Muscle of back (tissue), 11 donors: ENCODE measurements around the gene ELOVL3. TPM values are rescaled to one million over a fixed set of nuclear protein-coding genes. Genes with fewer than 3 reads are reported as not detected.
A peak's percentile ranks its signal among the peaks of the same experiment; 100 is the strongest.

Experiments used
- DNase-seq, 3 donors: peaks; one replicate each; pipeline versions ENCODE4 v3.0.0 to v3.0.0-alpha.2; 2013
- polyA plus RNA-seq, 10 donors: library from polyadenylated mRNA; unstranded; fragments of 120-200 nt; gene quantifications; one replicate each; pipeline ENCODE4 v1.2.1, GENCODE V29; 2013; ENCODE audit not compliant: insufficient read length in 10 of 10

The ELOVL3 gene
- polyA plus RNA-seq, 10 donors: 0.25 to 0.80 (median 0.33) TPM

DNA sequence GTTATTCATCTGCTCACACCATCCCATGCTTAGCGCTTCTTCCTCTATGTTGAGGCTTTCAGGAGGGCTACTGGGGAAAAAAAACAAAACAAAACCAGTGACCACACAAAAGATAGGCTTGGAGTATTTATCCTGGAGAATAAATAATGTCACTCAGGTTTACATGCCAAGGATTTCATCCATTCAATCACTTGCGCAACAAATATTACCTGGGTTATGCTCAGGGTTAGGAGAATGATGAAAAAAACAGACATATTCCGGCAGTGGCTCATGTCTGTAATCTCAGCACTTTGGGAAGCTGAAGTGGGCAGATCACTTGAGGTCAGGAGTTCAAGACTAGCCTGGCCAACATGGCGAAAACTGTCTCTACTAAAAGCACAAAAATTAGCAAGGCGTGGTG is 3.3 kb upstream of the ELOVL3 start:
- DNase-seq: no peak

DNA sequence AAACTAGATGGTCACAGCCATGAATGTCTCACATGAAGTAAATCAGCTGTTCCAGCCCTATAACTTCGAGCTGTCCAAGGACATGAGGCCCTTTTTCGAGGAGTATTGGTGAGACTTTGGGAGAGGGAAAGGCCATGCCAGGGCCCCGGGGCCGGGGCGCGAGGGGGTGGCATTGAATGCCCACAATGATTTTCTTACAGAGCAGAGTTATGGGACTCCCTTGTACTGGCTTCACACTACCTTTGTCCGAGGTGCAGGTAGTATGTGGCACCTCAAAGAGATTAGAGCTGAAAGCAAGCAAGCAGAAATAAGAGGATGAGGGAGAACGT is 407 bp downstream of the ELOVL3 start:
- DNase-seq: no peak

DNA sequence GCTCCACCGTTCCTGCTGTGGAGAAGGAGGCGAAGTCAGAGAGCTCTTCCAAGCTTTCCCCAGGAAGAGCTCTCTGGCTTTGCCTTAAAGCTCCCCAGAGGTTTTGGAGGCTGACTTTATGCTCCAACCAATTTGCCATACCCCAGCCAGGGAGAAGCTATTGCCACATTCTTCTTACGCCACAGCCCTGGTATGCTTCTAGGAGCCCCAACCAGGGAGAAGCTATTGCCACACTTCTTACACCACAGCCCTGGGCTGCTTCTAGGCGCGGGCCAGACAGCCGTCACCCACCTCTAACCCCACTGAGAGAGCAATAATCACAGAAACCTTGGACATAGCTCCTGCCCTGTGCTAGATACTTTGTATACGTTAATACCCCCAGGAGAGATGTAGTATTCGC is 951 bp downstream of the ELOVL3 start:
- no peak for DNase-seq

DNA sequence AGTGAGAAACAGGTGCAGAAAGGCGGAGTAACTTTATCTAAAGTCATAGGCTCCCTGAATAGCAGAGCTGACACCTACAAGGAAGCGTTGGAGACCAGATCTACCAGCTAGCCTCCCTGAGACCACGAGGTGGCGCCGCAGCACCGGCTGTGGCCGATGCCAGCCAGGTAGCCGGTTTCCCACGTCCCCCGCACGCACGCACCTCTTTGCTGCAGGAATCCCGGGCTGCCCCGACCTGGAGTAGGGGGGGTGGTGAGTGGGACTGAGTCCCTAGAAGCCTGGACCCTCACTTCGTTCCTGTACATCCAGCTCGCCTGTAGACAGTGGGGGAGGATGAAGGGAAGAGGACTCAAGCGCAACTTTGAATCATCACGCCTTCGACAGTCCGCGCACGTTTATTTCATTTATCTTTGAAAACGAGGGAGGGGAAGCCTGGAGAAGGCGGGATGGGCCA is 3.7 kb downstream of the ELOVL3 start:
- peak in 2 of 3 donors; percentile 82 to 91 for DNase-seq

DNA sequence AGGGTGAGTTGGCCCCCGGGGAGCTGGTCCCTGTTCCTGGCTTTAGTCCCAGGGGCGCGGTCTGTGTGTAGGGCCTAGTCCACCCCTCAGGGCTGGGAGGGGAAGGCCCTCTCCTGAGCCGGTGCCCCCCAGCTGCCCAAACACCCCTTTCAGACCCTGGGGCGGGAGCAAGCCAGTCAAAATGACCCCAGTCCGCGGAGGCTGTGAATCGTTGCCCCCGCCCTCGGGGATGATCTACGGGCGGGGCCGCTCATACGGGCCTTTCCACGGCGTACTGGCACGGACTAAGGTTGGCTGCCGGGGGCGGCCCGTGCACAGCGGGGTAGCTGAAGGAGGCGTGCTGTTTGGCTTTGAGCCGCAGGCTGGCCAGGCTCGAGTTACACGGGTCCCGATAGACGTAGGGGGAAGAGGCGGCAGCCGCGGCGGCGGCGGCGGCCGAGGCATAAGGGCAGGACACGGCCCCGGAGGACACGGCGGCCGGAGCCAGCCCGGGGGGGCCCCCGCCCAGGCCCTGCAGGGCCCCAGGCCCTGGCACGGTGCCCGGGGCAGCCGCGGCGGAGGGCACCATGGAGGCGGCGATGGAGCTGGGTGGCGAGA is 4.3 kb downstream of the ELOVL3 start:
- peak in 2 of 3 donors; percentile 68 to 81 for DNase-seq

DNA sequence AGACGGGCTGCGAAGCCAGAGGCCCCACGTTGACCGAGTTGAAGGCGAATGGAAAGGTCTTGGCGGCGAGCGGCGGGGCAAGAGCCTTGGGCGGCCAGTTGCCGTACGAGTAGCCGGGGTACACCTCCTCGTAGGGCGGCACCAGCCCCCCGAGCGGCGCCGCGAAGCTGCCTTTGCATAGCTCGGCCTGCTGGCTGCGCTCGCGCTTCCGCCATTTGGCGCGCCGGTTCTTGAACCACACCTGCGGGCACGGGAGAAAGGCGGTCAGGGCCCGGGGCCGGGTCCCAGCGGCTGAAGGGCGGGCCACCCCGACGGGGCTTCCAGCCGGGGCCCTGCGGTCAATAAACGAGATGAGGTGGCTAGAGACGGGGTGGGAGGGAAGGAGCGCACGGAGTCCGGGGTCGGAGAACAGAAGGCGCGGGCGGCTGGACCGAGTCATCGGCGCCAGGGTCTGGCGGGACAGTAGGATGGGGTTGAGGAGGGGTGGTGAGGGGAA is 4.8 kb downstream of the ELOVL3 start:
- peak in 1 of 3 donors; percentile 54 for DNase-seq

DNA sequence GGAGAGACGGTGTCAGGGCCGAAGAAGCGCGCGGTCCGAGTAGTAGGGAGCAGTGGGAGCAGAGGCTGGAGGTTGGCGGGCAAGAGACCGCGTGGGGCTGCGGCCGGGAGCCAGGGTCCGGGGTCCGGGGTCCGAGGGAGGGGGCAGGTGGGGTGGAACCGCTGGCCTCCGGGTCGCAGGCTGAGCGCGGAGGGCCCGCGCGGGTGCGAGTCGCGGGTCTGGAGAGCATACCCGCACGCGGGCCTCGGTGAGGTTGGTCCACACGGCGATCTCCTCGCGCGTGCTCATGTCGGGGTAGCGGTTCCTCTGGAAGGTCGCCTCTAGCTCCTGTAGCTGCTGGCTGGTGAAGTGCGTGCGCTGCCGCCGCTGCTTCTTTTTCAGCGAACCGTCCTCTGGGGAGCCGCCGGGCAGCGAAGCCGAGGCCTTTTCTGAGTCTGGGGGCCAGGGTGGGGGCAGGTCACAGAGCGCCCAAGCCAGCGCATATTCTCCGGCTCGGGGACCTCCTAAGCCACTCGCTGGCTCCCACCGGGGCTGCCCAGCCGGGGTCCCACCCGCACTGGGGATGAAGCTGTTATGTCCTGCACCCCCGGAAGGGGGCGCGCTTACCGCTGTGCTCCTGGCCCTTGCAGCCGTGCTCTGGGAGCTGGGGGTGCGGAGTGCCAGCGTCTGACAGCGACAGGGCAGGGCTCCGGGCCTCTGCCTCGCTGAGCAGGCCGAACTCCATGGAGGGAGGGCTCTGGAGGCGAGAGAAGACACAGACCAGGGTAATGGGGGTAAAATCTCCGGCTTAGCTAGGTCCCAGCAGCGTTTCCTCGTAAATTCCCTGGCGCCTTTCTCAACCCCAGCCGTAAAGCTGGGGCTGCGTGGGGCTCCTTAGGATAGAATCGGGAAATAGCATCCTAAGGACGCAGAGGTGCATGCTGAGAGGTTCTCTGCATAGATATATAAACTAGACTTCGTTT is 5.5 kb downstream of the ELOVL3 start:
- DNase-seq: no peak

DNA sequence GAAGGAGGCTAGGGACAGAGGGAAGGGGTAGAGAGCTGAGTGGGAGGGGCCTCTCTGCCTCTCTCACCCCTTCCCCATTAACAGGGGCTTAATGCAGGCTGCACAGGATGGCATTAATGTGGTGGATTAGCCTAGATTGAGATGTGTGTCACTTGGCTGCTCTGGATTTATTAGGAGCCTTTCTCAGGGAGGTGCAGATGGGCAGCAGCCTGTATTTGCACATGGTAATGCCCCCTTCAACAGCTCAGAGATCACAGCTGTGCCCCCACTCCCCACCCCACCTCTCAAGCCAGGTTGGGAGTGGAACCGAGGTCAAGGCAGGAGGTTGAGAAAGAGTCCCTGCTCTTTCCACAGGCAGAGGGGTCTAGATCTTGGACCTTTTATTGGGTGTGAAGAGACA is 7.9 kb downstream of the ELOVL3 start:
- no peak for DNase-seq

DNA sequence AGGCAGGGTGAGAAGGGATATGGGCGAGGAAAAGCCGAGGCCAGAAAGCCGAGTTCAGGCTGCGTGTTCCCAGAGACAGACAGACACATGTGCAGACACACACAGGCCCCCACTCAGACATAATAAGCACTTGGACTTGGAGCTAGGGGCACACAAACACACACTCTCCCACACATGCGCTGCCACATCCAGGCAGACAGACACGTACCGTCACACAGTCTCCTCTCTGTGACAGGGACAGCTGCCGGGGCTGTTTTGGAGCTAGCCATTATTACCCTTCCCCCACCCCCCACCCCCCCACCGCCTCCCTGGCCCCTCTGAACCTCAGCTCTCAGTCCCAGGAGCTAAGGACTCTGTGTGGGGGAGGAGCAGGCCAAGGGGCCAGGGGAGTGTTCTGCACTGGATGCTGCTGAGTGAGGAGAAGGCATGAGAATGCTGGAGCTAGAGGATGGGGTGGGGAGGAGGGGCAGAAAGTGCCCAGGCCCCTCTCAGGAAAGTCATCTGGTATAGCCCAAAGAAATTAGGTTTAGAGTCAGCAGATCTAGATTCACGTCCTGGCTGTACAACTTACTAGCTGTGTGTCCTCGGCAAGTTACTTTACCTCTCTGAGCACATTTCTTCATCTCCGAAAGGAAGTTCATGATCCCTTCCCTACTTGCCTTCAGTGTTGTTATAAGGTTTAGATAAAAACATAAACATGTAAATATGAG is 8.9 kb downstream of the ELOVL3 start:
- DNase-seq: no peak

DNA sequence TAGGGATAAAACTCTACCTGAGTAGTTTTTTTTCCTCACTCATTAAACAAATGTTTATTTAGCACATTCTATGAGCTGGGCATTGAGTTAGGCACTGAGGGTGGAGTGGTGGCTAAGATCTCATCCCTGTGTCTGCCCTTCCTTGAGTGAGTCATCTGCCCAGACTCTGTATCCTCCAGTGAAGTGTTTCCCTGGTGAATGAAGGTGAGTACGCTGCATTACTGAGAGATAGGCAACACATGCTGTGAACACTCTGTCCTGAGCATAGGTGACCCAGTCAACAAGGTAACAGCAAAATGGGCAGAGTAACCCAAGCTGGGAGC is 9.5 kb downstream of the ELOVL3 start:
- DNase-seq: no peak

DNA sequence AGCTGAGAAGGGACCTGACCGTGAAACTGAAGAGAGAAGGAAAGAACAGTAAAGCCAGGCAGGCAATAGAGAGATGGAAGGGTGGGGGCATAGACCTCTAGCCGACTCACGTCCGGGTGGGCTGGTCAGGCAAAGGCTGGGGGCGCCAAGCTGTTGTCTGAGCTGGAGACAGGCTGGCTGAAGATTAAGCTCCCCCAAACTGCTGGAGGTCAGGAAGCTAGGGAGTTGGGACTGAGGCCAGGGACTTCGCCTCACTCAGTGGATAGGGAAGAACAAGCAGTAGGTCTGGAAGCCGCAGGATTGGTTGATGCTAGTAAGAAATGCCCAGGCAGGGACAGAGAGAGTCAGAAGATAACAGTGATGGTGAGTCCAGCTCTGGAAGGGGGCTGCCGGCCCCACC is 9.9 kb downstream of the ELOVL3 start:
- DNase-seq: no peak

DNA sequence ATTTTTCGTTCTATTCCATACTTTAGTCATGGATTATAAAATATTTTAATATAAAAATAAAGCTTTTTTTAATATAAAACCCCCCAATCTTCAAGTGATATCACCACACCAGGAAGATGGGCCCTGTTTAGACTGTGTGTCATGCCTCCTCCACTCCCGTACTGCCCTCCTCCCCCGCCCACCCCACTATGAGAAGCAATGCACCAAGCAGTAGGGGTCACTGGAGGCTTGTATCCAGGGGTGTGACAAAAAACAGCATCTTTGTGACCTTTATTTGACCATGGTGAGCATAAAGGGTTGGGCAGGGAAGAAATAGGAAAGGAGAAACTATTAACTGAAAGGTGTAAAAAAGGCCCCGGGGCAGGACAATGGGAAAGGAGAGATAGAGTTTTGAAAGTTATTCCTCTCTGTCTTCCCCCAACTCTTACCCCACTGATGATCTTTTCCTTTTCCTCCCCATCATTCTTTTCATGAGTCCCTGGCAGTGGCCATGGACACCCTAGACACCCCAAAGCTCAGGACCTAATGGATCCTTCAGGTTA is 11.7 kb downstream of the ELOVL3 start:
- no peak for DNase-seq

DNA sequence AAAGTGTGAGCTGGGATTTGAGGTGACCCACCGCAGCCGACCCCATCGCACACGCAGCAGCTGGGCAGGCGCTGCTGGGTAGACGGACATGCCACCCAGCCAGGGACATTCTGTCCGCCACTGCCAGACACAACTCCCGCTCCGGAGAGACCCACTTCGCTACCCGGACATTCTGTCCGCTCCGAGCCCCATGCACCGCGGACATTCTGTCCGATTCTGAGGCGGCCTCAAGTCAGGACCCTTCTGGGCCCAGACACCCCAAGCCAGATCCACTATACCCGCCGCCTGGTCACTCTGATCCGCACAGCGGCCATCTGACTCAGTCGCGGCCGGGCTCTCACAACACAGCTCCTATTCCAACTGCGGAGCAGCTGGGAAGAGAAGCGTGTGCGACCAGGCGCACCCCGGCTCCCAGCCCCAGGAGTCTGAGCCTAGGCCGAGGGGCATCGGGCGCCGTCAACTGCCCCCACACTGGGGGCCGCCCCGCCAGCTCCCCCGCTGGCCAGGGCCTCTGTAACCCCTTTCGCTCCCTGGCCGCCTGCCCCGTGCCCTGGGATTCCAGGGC is 14.4 kb downstream of the ELOVL3 start:
- DNase-seq: peak in 1 of 3 donors; percentile 68

DNA sequence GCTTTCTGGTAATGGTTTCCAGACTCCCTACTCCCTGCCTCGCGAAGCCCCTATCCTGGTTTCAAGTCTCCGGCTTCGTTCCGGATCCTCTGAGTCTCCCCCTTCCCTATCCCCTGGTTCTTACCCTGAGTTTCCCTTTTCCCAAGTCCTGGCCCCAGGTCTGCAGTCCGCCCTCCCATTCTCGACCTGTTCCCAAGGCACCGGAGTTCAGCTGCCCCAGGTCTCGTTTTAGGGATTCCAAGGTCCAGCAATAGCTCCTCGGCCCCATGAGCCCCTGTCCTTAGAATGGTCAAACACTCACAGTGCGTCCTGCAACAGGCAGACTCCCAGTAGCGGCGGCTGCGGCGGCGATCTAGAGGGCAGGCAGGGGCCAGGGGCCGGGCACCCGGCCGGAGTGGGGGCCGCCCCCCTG is 14.9 kb downstream of the ELOVL3 start:
- DNase-seq: peak in 1 of 3 donors; percentile 64

DNA sequence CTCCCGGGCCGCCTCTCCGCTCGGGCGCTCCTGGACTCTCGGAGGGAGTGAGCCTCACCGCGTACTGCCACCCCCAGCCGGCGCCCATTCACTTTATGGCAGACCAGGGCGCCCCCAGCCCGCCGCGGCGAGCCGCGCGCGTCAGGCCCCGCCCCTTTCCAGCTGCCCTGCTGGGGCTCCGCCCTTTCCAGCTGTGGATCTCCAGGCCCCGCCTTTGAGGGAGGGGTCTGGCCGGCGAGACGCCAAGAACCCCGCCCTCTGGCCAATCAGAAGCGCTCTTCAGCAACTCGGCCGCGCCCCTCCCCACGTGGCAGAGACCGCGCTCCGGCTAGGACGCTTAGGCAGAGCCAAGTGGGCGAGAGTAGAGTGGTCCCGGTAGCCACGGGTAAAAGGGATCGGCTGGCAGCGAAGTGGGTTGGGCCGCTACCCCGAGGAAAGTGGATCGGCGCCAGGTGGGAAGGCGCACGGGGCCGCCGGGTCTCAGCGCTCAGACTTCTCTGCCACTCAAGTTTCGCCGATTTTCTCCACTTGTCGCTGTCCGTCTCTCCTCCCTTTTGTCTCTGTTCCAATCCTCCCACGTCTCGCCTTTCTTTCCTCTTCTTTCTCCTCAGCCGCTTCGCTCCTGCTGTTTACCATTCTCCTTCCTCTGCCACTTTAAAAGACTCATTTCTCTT is 15.5 kb downstream of the ELOVL3 start, which contains the start of gene PITX3:
Gene PITX3 (minus strand): TSS at position 69 of the 674 bp plus-strand sequence. CDS start 9,432 bp downstream, outside the sequence.
- DNase-seq: peak; percentile 93 to 99 (median 98)

DNA sequence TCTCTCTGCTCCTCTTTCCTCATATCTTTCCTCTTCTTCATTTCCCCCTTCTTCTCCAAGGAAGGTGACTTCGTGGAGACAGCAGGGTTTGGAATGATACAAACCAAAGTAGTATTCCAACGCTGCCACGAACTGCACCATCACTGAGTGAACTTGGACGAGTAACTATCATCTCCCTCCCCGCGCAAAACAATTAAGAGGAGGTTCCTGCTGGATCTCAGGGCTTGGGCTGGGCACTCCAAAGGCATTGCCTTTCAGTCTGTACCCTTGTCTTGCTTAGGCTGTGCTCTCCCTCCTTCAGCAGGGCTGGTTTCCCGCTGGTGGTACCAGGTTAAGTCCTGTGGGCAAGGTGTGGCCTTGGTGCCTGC is 16.0 kb downstream of the ELOVL3 start:
- DNase-seq: no peak

DNA sequence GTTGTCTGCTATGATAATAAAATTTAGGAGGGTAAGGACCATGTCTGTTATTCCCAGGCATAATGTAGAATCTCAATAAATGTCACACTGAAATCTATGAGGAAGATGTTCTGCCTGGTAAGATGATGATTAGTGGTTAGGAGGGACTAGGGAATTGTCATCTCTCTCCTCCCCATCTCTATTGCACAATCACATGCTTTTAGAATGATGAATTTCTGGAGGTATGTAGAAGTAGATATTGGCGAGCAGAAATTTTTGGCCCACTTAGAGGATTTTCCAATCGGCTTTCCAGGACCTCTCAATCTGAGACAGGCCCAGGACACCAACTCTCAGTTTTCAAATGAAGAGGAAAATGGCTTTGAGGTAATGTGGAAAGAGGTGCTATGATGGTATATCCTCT is 17.2 kb downstream of the ELOVL3 start:
- peak in 1 of 3 donors; percentile 71 for DNase-seq

DNA sequence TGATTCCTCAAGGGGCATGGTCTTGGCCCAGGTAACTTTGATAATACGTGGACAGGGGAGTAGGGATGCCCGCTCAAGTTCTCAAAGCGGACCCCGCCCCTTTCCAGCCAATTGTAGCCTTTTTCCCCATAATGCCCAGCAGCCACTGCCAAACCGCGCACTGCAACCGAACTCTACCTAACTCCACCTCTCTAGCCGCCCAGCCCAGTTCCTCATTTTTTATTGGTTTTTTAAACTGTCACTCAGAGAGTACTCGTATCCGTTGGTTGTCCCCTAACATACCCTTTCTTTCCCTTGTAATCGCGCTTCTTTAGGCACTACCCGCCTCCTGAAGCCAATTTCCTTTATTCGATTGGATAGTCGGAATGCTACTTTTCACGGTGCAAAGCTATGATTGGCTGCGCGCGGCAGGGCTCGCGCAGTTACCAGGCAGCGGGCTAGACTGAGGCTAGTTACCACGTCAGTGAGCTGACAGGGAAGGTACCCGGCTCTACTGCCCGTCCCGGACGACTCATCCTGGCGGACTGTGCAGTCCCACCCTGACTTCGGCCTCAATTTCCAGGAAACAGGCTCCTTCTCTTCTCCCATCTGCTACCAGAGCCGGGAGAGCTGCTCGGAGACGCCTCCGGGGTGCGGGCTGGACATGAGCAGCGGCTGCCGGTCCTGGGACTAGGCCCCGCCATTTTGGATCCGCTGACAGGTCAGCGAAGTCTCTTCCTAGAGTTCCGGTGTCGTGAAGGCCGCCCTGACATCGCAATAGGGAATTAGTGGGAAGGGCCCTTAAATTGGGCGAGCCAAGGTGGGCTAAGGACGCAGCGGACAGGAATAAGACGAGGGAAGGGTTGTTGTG is 19.2 kb downstream of the ELOVL3 start, which contains the start of gene GBF1:
Gene GBF1 (plus strand): TSS at position 451 of the 850 bp plus-strand sequence. CDS start 13,407 bp downstream, outside the sequence.
- DNase-seq: peak; percentile 98 to 100 (median 99)

DNA sequence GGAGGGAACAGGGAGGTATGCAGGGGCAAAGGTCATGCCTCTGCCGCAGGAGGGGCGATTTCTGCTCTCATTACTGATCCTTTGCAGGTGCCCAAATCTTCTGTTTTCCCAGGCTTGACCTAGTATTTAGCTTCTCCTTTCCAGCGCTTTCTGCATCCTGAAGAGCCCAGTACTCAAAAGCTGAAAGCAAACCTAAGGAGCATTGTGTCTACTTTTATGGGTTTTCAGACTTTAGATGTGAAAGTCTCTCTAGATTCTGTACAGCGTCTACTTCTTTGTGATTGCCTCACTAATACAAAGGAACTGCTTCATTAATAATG is 19.8 kb downstream of the ELOVL3 start:
- no peak for DNase-seq

DNA sequence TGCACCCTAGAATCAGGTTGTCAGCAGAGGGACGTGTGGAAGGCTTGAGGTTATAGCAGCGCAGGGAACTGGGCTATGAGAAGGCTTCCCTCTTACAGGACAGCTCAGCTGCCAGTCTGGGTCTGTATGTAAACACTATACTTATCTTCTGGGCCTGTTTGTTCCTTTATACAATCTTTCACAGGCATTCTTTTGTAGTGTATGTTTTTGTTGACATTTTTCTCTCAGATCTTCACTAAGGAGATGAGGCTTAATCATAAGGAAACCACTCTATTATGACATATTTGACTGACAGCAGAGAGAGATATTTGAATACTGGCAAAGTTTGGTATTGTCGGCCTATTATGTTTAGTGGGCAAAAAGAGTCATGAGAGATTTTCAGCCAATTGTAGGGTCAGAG is 20.2 kb downstream of the ELOVL3 start:
- DNase-seq: no peak
